SU-DHL-6 (cell line): ENCODE data around the gene PLK2.

Experiments
- H2AFZ ChIP-seq: fragments of 200-600 bp; sonication (generic); 2 replicates; pipeline ENCODE4 v1.6.1; 2014; ENCODE audit warnings: low read depth, mild to moderate bottlenecking, moderate library complexity, mixed read lengths, antibody characterized with exemption, low read length; ENCODE audit not compliant: severe bottlenecking
- H3F3A ChIP-seq: fragments of 200-600 bp; shearing (Covaris generic); 2 replicates; pipeline ENCODE4 v1.6.0; 2016; ENCODE audit warnings: antibody characterized with exemption, mild to moderate bottlenecking; ENCODE audit not compliant: insufficient read depth
- H3K27ac ChIP-seq: fragments of 200-600 bp; sonication (generic); 2 replicates; pipeline ENCODE4 v1.5.1; 2016; ENCODE audit warnings: low read depth, mild to moderate bottlenecking, low read length, moderate library complexity, mixed read lengths
- H3K27me3 ChIP-seq: fragments of 200-600 bp; sonication (generic), shearing (Covaris generic); 2 replicates; pipeline ENCODE4 v1.6.0; 2014; ENCODE audit warnings: mild to moderate bottlenecking, low read length
- H3K36me3 ChIP-seq: fragments of 200-600 bp; sonication (generic); 2 replicates; pipeline ENCODE4 v1.6.1; 2014; ENCODE audit warnings: mild to moderate bottlenecking, low read length, mixed read lengths
- H3K4me2 ChIP-seq: fragments of 300-600, 200-600 bp; shearing (Covaris generic), sonication (generic); 2 replicates; pipeline ENCODE4 v1.6.0; 2014; ENCODE audit warnings: low read length, low read depth, mild to moderate bottlenecking; ENCODE audit not compliant: poor library complexity, severe bottlenecking
- H3K4me3 ChIP-seq: fragments of 200-600 bp; sonication (generic); 2 replicates; pipeline ENCODE4 v1.5.1; 2014; ENCODE audit warnings: antibody characterized with exemption, low read length, mild to moderate bottlenecking, mixed read lengths; ENCODE audit not compliant: insufficient read depth, poor library complexity, severe bottlenecking
- H3K79me2 ChIP-seq: fragments of 200-600 bp; sonication (generic); 2 replicates; pipeline ENCODE4 v1.6.1; 2014; ENCODE audit warnings: mild to moderate bottlenecking, low read length, moderate library complexity; ENCODE audit not compliant: insufficient read depth
- H3K9ac ChIP-seq: fragments of 200-600 bp; sonication (generic); 2 replicates; pipeline ENCODE4 v1.7.0; 2014; ENCODE audit warnings: mild to moderate bottlenecking, low read length
- H3K9me2 ChIP-seq: fragments of 200-600 bp; sonication (generic); replicated peaks from 2 replicates; pipeline ENCODE4 v1.6.1; 2014; ENCODE audit warnings: low read length; ENCODE audit not compliant: insufficient read depth
- H3K9me3 ChIP-seq: fragments of 200-600 bp; sonication (generic); 2 replicates; pipeline ENCODE4 v1.6.1; 2014; ENCODE audit warnings: low read length, mixed read lengths; ENCODE audit not compliant: insufficient read depth
- H4K20me1 ChIP-seq: fragments of 200-600 bp; sonication (generic); 2 replicates; pipeline ENCODE4 v1.6.1; 2014; ENCODE audit warnings: low read depth, mild to moderate bottlenecking, antibody characterized with exemption, low read length, moderate library complexity, mixed read lengths
- CTCF ChIP-seq: fragments of 200-600 bp; sonication (generic); IDR thresholded peaks from one replicate; pipeline ENCODE4 v1.5.1; 2017; ENCODE audit warnings: antibody characterized with exemption, mild to moderate bottlenecking, low read length, moderate library complexity; ENCODE audit not compliant: insufficient read depth, poor library complexity, severe bottlenecking
- EZH2phosphoT487 ChIP-seq: fragments of 200-600 bp; sonication (generic), shearing (Covaris generic); conservative IDR thresholded peaks from 2 replicates; pipeline ENCODE4 v1.6.1; 2018; ENCODE audit warnings: mild to moderate bottlenecking, antibody characterized with exemption, low read length, moderate library complexity, mixed read lengths

The PLK2 gene

GRCh38 chr5:58454025-58454424 lies 5.9 kb downstream of the PLK2 start:
- no peak overlapping the region for H3K4me3 ChIP-seq
- H3K36me3 ChIP-seq = no peaks in the 10 kb centered on the region

GRCh38 chr5:58453306-58453705 lies 6.6 kb downstream of the PLK2 start:
- no peak overlapping the region for H2AFZ ChIP-seq
- H3K9ac ChIP-seq = no peak overlapping the region
- TF ChIP-seq EZH2phosphoT487 = no peak
- H3K4me3 ChIP-seq = no peak overlapping the region
- H3K9me2 ChIP-seq = no peaks in the 10 kb centered on the region
- no peaks in the 10 kb centered on the region for H3F3A ChIP-seq
- H3K36me3 ChIP-seq = no peaks in the 10 kb centered on the region
- H3K4me2 ChIP-seq = no peak overlapping the region
- H3K9me3 ChIP-seq = no peaks in the 10 kb centered on the region
- no peaks in the 10 kb centered on the region for H3K27me3 ChIP-seq
- no peaks in the 10 kb centered on the region for H3K79me2 ChIP-seq
- no peaks in the 10 kb centered on the region for H4K20me1 ChIP-seq
- no peak overlapping the region for H3K27ac ChIP-seq

More at GRCh38 chr5:58454025-58454424, 5.9 kb downstream of the PLK2 start:
- Histone ChIP-seq H3K79me2 (no peaks in the 10 kb centered on the region), H3K9me3 (no peaks in the 10 kb centered on the region), H2AFZ (no peak overlapping the region), H3K9me2 (no peaks in the 10 kb centered on the region), H3K9ac (no peak overlapping the region), H3F3A (no peaks in the 10 kb centered on the region), H3K27me3 (no peaks in the 10 kb centered on the region), H3K27ac (no peak overlapping the region), H3K4me2 (no peak overlapping the region), H4K20me1 (no peaks in the 10 kb centered on the region)
- TF ChIP-seq EZH2phosphoT487 = no peak
- TF ChIP-seq CTCF = no peak

GRCh38 chr5:58452566-58453258 lies 7.2 kb downstream of the PLK2 start:
- Histone ChIP-seq H3K9me3 (no peaks in the 10 kb centered on the region), H3F3A (no peaks in the 10 kb centered on the region), H2AFZ (no peak overlapping the region), H3K27ac (no peak overlapping the region), H3K27me3 (no peaks in the 10 kb centered on the region), H3K4me2 (no peak overlapping the region), H3K9ac (no peak overlapping the region), H3K36me3 (no peaks in the 10 kb centered on the region), H3K79me2 (no peaks in the 10 kb centered on the region), H3K4me3 (no peak overlapping the region), H4K20me1 (no peaks in the 10 kb centered on the region), H3K9me2 (no peaks in the 10 kb centered on the region)
- TF ChIP-seq EZH2phosphoT487 = no peak
- TF ChIP-seq CTCF = no peak

GRCh38 chr5:58451732-58452565 lies 7.9 kb downstream of the PLK2 start:
- H3K4me2 ChIP-seq = no peak overlapping the region

More at GRCh38 chr5:58451732-58452565, 7.9 kb downstream of the PLK2 start:
- Histone ChIP-seq H3K36me3 (no peaks in the 10 kb centered on the region), H3K9me3 (no peaks in the 10 kb centered on the region), H3K27ac (no peak overlapping the region), H3F3A (no peaks in the 10 kb centered on the region), H3K27me3 (no peaks in the 10 kb centered on the region), H3K79me2 (no peaks in the 10 kb centered on the region), H2AFZ (no peak overlapping the region), H4K20me1 (no peaks in the 10 kb centered on the region), H3K9ac (no peak overlapping the region), H3K9me2 (no peaks in the 10 kb centered on the region), H3K4me3 (no peak overlapping the region)
- TF ChIP-seq CTCF = no peak
